ENCODE results near the gene MRAP2. TPM values are rescaled to one million over a fixed set of nuclear protein-coding genes. Genes with fewer than 3 reads are reported as not detected.

MRAP2 gene
- total RNA-seq, 3 donors from 2014 or later: 0.16 to 9.4 (median 0.33) TPM

GRCh38 chr6:84135291-84135690, 101.7 kb downstream of the MRAP2 start:
- TF ChIP-seq POLR2AphosphoS5 (IDR thresholded peaks at IDR 0.05) (no peak), CTCF (IDR thresholded peaks at IDR 0.05) (no peak), POLR2A (IDR thresholded peaks at IDR 0.05) (no peak)
- Histone ChIP-seq H3K27ac (no peak overlapping the region), H3K4me3 (no peak overlapping the region), H3K36me3 (no peaks in the 10 kb centered on the region), H3K27me3 (no peaks in the 10 kb centered on the region), H3K4me1 (no peaks in the 10 kb centered on the region), H3K9me3 (peaks cover 0 to 6% of the 10 kb centered on the region in 2 donors)
- intact Hi-C loops (cut with DNase I; ENCODE audit: low total_unique reads): no loop called here
- no peak for DNase-seq (ENCODE audit: low spot score in 2 of 2)

- intact Hi-C loops (cut with DNase I; ENCODE audit: low total_unique reads): no loop called here
- DNase-seq (ENCODE audit: low spot score in 2 of 2): no peak
- H3K9me3 ChIP-seq: peaks cover 0 to 6% of the 10 kb centered on the region in 2 donors
- TF ChIP-seq POLR2A (IDR thresholded peaks at IDR 0.05) (no peak), CTCF (IDR thresholded peaks at IDR 0.05) (no peak), POLR2AphosphoS5 (IDR thresholded peaks at IDR 0.05) (no peak)
- no peaks in the 10 kb centered on the region for H3K27me3 ChIP-seq
- H3K36me3 ChIP-seq: no peaks in the 10 kb centered on the region
- no peak overlapping the region for H3K4me3 ChIP-seq
- H3K27ac ChIP-seq: no peak overlapping the region
- no peaks in the 10 kb centered on the region for H3K4me1 ChIP-seq
These were observed 102.9 kb downstream of the MRAP2 start for GRCh38 chr6:84136364-84137050.

GRCh38 chr6:84137051-84137375, 103.4 kb downstream of the MRAP2 start:
- Histone ChIP-seq H3K27ac (no peak overlapping the region), H3K9me3 (peaks cover 0 to 6% of the 10 kb centered on the region in 2 donors), H3K4me1 (no peaks in the 10 kb centered on the region), H3K36me3 (no peaks in the 10 kb centered on the region), H3K27me3 (no peaks in the 10 kb centered on the region), H3K4me3 (no peak overlapping the region)
- intact Hi-C loops (cut with DNase I; ENCODE audit: low total_unique reads): no loop called here
- no peak for TF ChIP-seq CTCF (IDR thresholded peaks at IDR 0.05)
- TF ChIP-seq POLR2A (IDR thresholded peaks at IDR 0.05): no peak
- no peak for TF ChIP-seq POLR2AphosphoS5 (IDR thresholded peaks at IDR 0.05)
- DNase-seq (ENCODE audit: low spot score in 2 of 2): no peak

GRCh38 chr6:84137989-84138575, 104.5 kb downstream of the MRAP2 start:
- Histone ChIP-seq H3K4me1 (no peaks in the 10 kb centered on the region), H3K27me3 (no peaks in the 10 kb centered on the region), H3K27ac (no peak overlapping the region), H3K9me3 (peaks cover 0 to 6% of the 10 kb centered on the region in 2 donors), H3K36me3 (no peaks in the 10 kb centered on the region), H3K4me3 (no peak overlapping the region)
- intact Hi-C loops (cut with DNase I; ENCODE audit: low total_unique reads): no loop called here
- no peak for DNase-seq (ENCODE audit: low spot score in 2 of 2)
- TF ChIP-seq CTCF (IDR thresholded peaks at IDR 0.05): no peak
- no peak for TF ChIP-seq POLR2A (IDR thresholded peaks at IDR 0.05)
- no peak for TF ChIP-seq POLR2AphosphoS5 (IDR thresholded peaks at IDR 0.05)

GRCh38 chr6:84139311-84139710, 105.7 kb downstream of the MRAP2 start:
- TF ChIP-seq CTCF (IDR thresholded peaks at IDR 0.05): no peak
- no peak for TF ChIP-seq POLR2A (IDR thresholded peaks at IDR 0.05)
- no peak for TF ChIP-seq POLR2AphosphoS5 (IDR thresholded peaks at IDR 0.05)
- no peaks in the 10 kb centered on the region for H3K27me3 ChIP-seq
- no peak overlapping the region for H3K27ac ChIP-seq
- intact Hi-C loops (cut with DNase I; ENCODE audit: low total_unique reads): no loop called here
- H3K4me3 ChIP-seq: no peak overlapping the region
- DNase-seq (ENCODE audit: low spot score in 2 of 2): no peak
- H3K36me3 ChIP-seq: no peaks in the 10 kb centered on the region
- no peaks in the 10 kb centered on the region for H3K4me1 ChIP-seq
- H3K9me3 ChIP-seq: no peaks in the 10 kb centered on the region

Measured in breast epithelium (tissue), 4 donors.